Mucosa of descending colon (tissue), 3 donors: ENCODE data around the gene UGT2B17. TPM values are rescaled to one million over a fixed set of nuclear protein-coding genes. Genes with fewer than 3 reads are reported as not detected.
A peak's percentile ranks its signal among the peaks of the same experiment; 100 is the strongest.
"Not testable (repeated sequence)": the region's sequence is repeated elsewhere in the genome, so short reads cannot be mapped to it uniquely, and the experiment has no call there.

Source experiments
- ATAC-seq: fragments of 200-7000 bp; cut with Tn5 transposase; one replicate; pipeline ENCODE4 v1.9.1; 2020; ENCODE audit warnings: mild to moderate bottlenecking, moderate library complexity
- DNase-seq, 3 donors: peaks; one replicate each; pipeline ENCODE4 v3.0.0-alpha.2; 2020
- H3K36me3 ChIP-seq: fragments of 200-600 bp; one replicate; pipeline ENCODE4 v1.8.0; 2021; ENCODE audit warnings: low read depth, mild to moderate bottlenecking
- H3K4me1 ChIP-seq: fragments of 200-600 bp; one replicate; pipeline ENCODE4 v1.8.0; 2021; ENCODE audit warnings: low read depth, mild to moderate bottlenecking
- H3K4me3 ChIP-seq: fragments of 200-600 bp; one replicate; pipeline ENCODE4 v1.8.0; 2021; ENCODE audit warnings: mild to moderate bottlenecking
- H3K9me3 ChIP-seq: fragments of 200-600 bp; one replicate; pipeline ENCODE4 v1.8.0; 2021; ENCODE audit warnings: mild to moderate bottlenecking
- intact Hi-C, 2 donors: fragments of 100-400 bp; cut with DNase I in 1 of 2; cut with micrococcal nuclease in 1 of 2; formaldehyde crosslinking; loops; one replicate each; pipeline versions ENCODE4 v1.11.0 to v1.11.1; 2022; cut with DNase I, micrococcal nuclease
- total RNA-seq, 3 donors: library from RNA; stranded (reverse); fragmentation: NEBNext Ultra II Directional in 2 of 3; extraction: Animal tissue kit (Norgen Biotek cat#: 25700) in 2 of 3; gene quantifications; one replicate each; pipeline versions ENCODE4 v1.2.1 to v1.2.4, GENCODE V29; 2021 to 2023
- TF ChIP-seq, protein P1 (sequence below): fragments of 200-600 bp; IDR thresholded peaks from one replicate; pipeline ENCODE4 v1.8.0; 2022; ENCODE audit warnings: antibody characterized with exemption, mild to moderate bottlenecking
- donor health status: DM: no; HTN: no; CAD: no; lungs with moderate emphysema.
- donor health status: DM: no; HTN: no; CAD: no.
- donor health status: DM: no; HTN: yes; CAD: no.

UGT2B17 gene
- total RNA-seq, 3 donors from 2014 or later: 534 to 1,338 (median 703) TPM

DNA sequence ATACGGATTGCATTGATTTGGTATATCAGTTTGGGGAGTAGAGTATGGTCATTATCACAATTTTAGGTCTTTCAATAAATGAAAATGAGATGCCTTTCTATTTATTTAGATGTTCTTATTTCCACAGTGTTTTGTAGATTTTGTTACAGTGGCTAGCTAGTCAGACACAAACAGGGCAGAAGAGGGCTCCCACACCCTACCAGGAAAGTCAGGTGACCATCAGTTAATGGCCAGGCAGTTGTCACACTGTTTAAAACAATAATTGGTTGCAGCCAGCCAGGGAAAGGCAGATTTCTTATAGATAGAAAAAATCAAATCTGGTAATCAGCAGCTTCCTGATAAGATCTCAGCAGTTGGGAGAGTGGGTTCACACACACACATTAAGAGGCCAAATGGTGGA lies 57.2 kb downstream of the UGT2B17 start:
- DNase-seq: no peak
- intact Hi-C loops: no loop called here
- TF ChIP-seq, protein P1, sequence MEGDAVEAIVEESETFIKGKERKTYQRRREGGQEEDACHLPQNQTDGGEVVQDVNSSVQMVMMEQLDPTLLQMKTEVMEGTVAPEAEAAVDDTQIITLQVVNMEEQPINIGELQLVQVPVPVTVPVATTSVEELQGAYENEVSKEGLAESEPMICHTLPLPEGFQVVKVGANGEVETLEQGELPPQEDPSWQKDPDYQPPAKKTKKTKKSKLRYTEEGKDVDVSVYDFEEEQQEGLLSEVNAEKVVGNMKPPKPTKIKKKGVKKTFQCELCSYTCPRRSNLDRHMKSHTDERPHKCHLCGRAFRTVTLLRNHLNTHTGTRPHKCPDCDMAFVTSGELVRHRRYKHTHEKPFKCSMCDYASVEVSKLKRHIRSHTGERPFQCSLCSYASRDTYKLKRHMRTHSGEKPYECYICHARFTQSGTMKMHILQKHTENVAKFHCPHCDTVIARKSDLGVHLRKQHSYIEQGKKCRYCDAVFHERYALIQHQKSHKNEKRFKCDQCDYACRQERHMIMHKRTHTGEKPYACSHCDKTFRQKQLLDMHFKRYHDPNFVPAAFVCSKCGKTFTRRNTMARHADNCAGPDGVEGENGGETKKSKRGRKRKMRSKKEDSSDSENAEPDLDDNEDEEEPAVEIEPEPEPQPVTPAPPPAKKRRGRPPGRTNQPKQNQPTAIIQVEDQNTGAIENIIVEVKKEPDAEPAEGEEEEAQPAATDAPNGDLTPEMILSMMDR: no peak
- no peaks in the 10 kb centered on the region for H3K9me3 ChIP-seq
- no peak overlapping the region for H3K4me3 ChIP-seq
- H3K4me1 ChIP-seq: no peaks in the 10 kb centered on the region
- ATAC-seq: no peak
- H3K36me3 ChIP-seq: no peaks in the 10 kb centered on the region

DNA sequence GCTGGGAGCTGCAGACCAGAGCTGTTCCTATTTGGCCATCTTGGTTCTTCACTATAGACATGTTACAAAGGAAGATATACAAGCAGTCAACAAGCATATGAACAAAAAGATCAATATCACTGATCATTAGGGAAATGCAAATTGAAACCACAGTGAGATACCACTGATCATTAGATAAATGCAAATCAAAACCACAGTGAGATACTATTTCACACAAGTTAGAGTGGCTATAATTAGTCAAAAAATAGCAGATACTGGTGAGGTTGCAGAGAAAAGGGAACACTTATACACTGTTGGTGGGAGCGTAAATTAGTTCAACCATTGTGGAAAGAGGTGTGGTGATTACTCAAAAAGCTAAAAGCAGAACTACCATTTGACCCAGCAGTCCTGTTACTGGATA lies 70.7 kb downstream of the UGT2B17 start:
- H3K9me3 ChIP-seq, intact Hi-C loops, H3K4me3 ChIP-seq, H3K4me1 ChIP-seq, DNase-seq, H3K36me3 ChIP-seq, ATAC-seq: not testable (repeated sequence)

DNA sequence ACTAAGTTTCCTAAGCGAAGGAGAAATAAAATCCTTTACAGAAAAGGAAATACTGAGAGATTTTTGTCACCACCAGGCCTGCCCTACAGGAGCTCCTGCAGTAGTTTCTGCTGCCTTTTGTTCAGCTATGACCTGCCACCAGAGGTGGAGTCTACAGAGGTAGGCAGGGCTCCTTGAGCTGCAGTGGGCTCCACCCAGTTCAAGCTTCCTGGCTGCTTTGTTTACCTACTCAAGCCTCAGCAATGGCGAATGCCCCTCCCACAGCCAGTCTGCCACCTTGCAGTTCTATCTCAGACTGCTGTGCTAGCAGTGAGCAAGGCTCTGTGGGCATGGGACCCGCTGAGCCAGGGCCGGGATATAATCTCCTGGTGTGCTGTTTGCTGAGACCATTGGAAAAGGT lies 71.3 kb downstream of the UGT2B17 start:
- DNase-seq: peak in 1 of 3 donors; percentile 37
- intact Hi-C loops, H3K4me3 ChIP-seq, H3K36me3 ChIP-seq, H3K9me3 ChIP-seq, H3K4me1 ChIP-seq, ATAC-seq: not testable (repeated sequence)

DNA sequence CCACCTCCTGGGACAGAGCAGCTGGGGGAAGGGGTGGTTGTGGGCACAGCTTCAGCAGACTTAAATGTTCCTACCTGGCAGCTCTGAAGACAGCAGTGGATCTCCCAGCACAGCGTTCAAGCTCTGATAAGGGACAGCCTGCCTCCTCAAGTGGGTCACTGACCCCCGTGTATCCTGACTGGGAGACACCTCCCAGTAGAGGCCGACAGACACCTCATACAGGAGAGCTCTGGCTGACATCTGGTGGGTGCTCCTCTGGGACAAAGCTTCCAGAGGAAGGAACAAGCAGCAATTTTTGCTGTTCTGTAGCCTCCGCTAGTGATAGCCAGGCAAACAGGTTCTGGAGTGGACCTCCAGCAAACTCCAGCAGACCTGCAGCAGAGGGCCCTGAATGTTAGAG lies 72.7 kb downstream of the UGT2B17 start:
- H3K9me3 ChIP-seq, H3K4me3 ChIP-seq, DNase-seq, H3K36me3 ChIP-seq, H3K4me1 ChIP-seq, ATAC-seq, intact Hi-C loops: not testable (repeated sequence)

DNA sequence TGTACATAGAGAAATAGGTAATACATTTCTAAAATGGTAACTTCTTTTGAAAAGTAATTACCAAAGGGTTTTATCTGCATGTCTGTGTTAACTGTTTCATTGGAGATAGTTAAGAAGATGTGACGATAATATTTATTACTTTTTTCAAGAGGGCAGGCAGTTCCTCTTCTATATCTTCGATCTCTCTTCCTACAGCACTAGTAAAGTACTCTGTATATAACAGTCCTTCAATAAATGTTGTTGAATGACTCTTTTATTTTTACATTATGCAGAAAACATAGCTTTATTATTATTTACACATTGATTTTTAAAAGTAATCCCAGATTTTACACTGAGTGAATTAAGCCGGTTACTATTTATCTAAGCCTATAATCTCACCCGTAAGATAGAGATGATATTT lies 77.1 kb downstream of the UGT2B17 start:
- intact Hi-C loops: loop anchor here in 1 of 2 donors (5.0 kb wide), 1 partner anchor 668 kb away; no protein-coding TSS in a partner anchor
- H3K36me3 ChIP-seq: no peaks in the 10 kb centered on the region
- no peaks in the 10 kb centered on the region for H3K9me3 ChIP-seq
- ATAC-seq (no peak), DNase-seq (no peak)
- no peaks in the 10 kb centered on the region for H3K4me1 ChIP-seq
- H3K4me3 ChIP-seq: no peak overlapping the region
- TF ChIP-seq, protein P1: no peak

DNA sequence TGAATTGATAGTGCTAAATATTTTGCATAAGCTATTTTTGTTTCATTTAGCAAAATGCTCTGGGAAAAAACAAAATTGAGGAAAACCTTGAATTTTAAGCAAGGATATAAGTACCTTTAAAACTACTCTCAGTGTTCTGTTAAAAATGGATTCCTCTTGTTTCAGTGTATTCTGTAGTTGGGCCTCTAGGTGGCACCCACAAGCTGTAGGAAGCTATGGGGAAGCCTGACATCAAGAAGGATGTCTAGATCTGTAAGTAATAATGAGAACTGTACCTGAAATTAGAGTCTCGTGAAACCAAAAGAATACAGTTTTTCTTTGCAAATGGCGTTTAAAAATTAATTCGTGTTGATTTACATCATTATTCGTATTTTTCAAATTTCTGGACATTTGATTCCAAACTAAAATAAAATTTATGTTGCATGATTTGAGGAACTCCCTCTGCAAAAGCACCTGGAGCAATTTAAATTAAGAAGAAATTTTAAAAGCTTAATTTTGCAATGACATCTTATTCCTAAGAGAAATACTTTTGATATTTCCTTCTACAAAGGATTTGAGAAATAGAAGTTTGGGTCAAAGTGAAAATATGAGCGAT lies 77.6 kb downstream of the UGT2B17 start:
- TF ChIP-seq, protein P1: peak; percentile 74
- ATAC-seq: peak; percentile 95
- intact Hi-C loops: loop anchor here in 1 of 2 donors (5.0 kb wide), 1 partner anchor 669 kb away; no protein-coding TSS in a partner anchor
- H3K4me1 ChIP-seq: no peaks in the 10 kb centered on the region
- H3K9me3 ChIP-seq: no peaks in the 10 kb centered on the region
- H3K36me3 ChIP-seq: no peaks in the 10 kb centered on the region
- DNase-seq: peak in 2 of 3 donors; percentile 57 to 72
- H3K4me3 ChIP-seq: no peak overlapping the region

DNA sequence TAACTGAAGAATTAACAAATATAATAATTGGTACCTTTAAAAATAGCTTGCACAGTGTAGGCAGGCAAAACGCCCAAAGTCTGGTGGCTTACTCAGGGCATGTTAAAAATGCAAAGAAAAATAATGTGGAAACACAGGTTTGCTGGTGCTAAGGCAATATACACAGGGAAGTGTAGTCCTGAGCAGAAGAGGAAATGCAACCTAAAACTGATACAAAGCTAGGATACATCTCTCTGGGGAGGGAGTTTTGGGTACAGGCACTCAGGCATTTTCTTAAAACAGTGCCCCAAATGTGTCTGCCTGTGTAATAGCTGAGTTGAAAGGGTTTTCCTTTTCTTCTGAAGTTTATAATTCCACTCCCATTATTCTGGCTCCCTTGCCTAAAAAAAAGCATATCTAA lies 81.4 kb downstream of the UGT2B17 start:
- DNase-seq (no peak), ATAC-seq (no peak)
- Histone ChIP-seq H3K4me3 (no peak overlapping the region), H3K36me3 (no peaks in the 10 kb centered on the region), H3K9me3 (no peaks in the 10 kb centered on the region), H3K4me1 (no peaks in the 10 kb centered on the region)
- TF ChIP-seq, protein P1: no peak
- intact Hi-C loops: loop anchor here in 1 of 2 donors (5.0 kb wide), 1 partner anchor 673 kb away; no protein-coding TSS in a partner anchor
